Liver (tissue), 9 donors: ENCODE measurements around the gene GSTM3. TPM values are rescaled to one million over a fixed set of nuclear protein-coding genes. Genes with fewer than 3 reads are reported as not detected.
"Not testable (repeated sequence)": the region's sequence is repeated elsewhere in the genome, so short reads cannot be mapped to it uniquely, and the experiment has no call there.

Experiments
- DNase-seq: peaks from one replicate; pipeline ENCODE4 v3.0.0-alpha.2; 2017; ENCODE audit warnings: low spot score
- H3K27ac ChIP-seq, 2 donors: one replicate each; pipeline ENCODE4 v1.7.0; 2013; ENCODE audit warnings: inconsistent platforms in 2 of 2, low read length in 2 of 2, control low read depth in 1 of 2, low read depth in 1 of 2, mild to moderate bottlenecking in 1 of 2
- H3K27me3 ChIP-seq, 4 donors: one replicate each; pipeline versions ENCODE4 v1.6.1 to v1.7.0; 2013; ENCODE audit warnings: low read length in 3 of 4, inconsistent platforms in 1 of 4, mild to moderate bottlenecking in 1 of 4, moderate library complexity in 1 of 4; ENCODE audit not compliant: control insufficient read depth in 4 of 4, insufficient read depth in 4 of 4
- H3K36me3 ChIP-seq, 4 donors: one replicate each; pipeline versions ENCODE4 v1.6.1 to v1.7.0; 2013; ENCODE audit warnings: low read length in 3 of 4, mild to moderate bottlenecking in 3 of 4, low read depth in 1 of 4, moderate library complexity in 1 of 4; ENCODE audit not compliant: control insufficient read depth in 4 of 4, insufficient read depth in 3 of 4
- H3K4me1 ChIP-seq, 4 donors: one replicate each; pipeline versions ENCODE4 v1.6.1 to v1.7.0; 2013; ENCODE audit warnings: low read length in 3 of 4, mild to moderate bottlenecking in 3 of 4, moderate library complexity in 1 of 4; ENCODE audit not compliant: control insufficient read depth in 4 of 4, insufficient read depth in 4 of 4
- H3K4me3 ChIP-seq, 3 donors: one replicate each; pipeline versions ENCODE4 v1.6.1 to v1.7.0; 2013; ENCODE audit warnings: low read length in 3 of 3, control low read depth in 1 of 3, low read depth in 1 of 3, mild to moderate bottlenecking in 1 of 3
- H3K9ac ChIP-seq, 2 donors: one replicate each; pipeline ENCODE4 v1.7.0; 2013; ENCODE audit warnings: low read length in 2 of 2, mild to moderate bottlenecking in 2 of 2, moderate library complexity in 2 of 2, control low read depth in 1 of 2, low read depth in 1 of 2
- H3K9me3 ChIP-seq, 4 donors: one replicate each; pipeline versions ENCODE4 v1.6.1 to v1.7.0; 2013; ENCODE audit warnings: low read length in 3 of 4; ENCODE audit not compliant: control insufficient read depth in 4 of 4
- FOXA1 ChIP-seq: IDR thresholded peaks from 2 replicates; pipeline ENCODE4 v1.6.1; 2016; ENCODE audit warnings: antibody characterized with exemption
- FOXA2 ChIP-seq: IDR thresholded peaks from 2 replicates; pipeline ENCODE4 v1.6.1; 2016; ENCODE audit warnings: antibody characterized with exemption
- HNF4G ChIP-seq: IDR thresholded peaks from 2 replicates; pipeline ENCODE4 v1.6.1; 2016; ENCODE audit warnings: antibody characterized with exemption
- NR2F2 ChIP-seq: IDR thresholded peaks from 2 replicates; pipeline ENCODE4 v1.6.1; 2016; ENCODE audit warnings: antibody characterized with exemption
- RAD21 ChIP-seq, 2 donors: IDR thresholded peaks; 2 replicates each; pipeline ENCODE4 v1.6.1; 2016; ENCODE audit warnings: antibody characterized with exemption in 2 of 2, mild to moderate bottlenecking in 2 of 2
- SP1 ChIP-seq: IDR thresholded peaks from 2 replicates; pipeline ENCODE4 v1.6.1; 2018; ENCODE audit warnings: antibody characterized with exemption, mild to moderate bottlenecking
- TAF1 ChIP-seq: conservative IDR thresholded peaks from 2 replicates; pipeline ENCODE4 v1.6.1; 2016; ENCODE audit warnings: antibody characterized with exemption, mild to moderate bottlenecking
- YY1 ChIP-seq: IDR thresholded peaks from 2 replicates; pipeline ENCODE4 v1.6.1; 2016; ENCODE audit warnings: antibody characterized with exemption, mild to moderate bottlenecking
- ZBTB33 ChIP-seq: IDR thresholded peaks from 2 replicates; pipeline ENCODE4 v1.6.1; 2016; ENCODE audit warnings: antibody characterized with exemption
- WGBS: extraction: QIAGEN DNeasy Blood & Tissue Kit; methylation state at CpG from one replicate; pipeline ENCODE4 v1.1.7; 2013; 5-methylcytosine and 5-hydroxymethylcytosine counted together
- polyA plus RNA-seq, 2 donors: library from polyadenylated mRNA; stranded (reverse) in 1 of 2; unstranded in 1 of 2; fragments of 200-250 nt in 1 of 2; fragments of >200 nt in 1 of 2; fragmentation: Nextera tagmentation in 1 of 2; extraction: Ambion mirVana in 1 of 2; gene quantifications; one replicate each; pipeline versions ENCODE4 v1.2.1 to v1.2.3, GENCODE V29; 2013 to 2015
- total RNA-seq, 2 donors: library from RNA; depleted of rRNA; stranded (reverse); fragments of >200 nt; gene quantifications; one replicate each; pipeline ENCODE4 v1.2.3, GENCODE V29; 2014
- TF ChIP-seq, protein P1 (sequence below): IDR thresholded peaks from 2 replicates; pipeline ENCODE4 v1.6.1; 2016; ENCODE audit warnings: antibody characterized with exemption
- donor health status: healthy.
- donor health status: healthy.
- donor health status: healthy.
- donor health status: healthy.
- donor health status: healthy.

Gene GSTM3
- total and polyA plus RNA-seq, 4 donors, result 6.9 to 51.5 (median 34.9) TPM

DNA sequence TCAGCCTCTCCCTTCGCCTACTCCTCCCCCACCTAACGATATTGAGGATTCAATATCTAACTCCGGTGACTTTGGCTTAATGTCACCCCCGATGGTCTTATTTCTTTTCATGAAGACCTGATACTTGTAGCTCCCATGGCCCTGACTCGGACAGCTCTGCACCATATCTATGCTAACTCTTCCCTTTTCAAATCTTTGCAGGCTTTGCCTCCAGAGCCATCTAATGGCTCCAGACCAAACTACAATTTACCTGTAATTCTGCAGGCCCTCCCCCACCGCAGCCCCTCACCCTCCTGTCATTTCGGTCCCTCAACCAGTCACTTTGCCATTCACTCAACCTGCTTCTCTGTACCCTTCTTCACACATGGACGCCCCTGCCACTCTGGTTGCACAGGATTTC is 36.7 kb downstream of the GSTM3 start:
- Histone ChIP-seq H3K9ac (no peak overlapping the region), H3K27me3 (no peaks in the 10 kb centered on the region), H3K9me3 (no peaks in the 10 kb centered on the region), H3K4me1 (peaks cover 0 to 4% (median 0%) of the 10 kb centered on the region in 4 donors), H3K27ac (no peak overlapping the region), H3K36me3 (no peaks in the 10 kb centered on the region), H3K4me3 (no peak overlapping the region)
- TF ChIP-seq ZBTB33, result no peak
- TF ChIP-seq FOXA1, result no peak
- TF ChIP-seq RAD21 (IDR thresholded peaks at IDR 0.05), result peak; percentile 62 to 72
- WGBS, result 75% methylated on average over 8 of the region's 8 CpGs
- DNase-seq, result no peak

- H3K9me3 ChIP-seq, H3K36me3 ChIP-seq, H3K4me3 ChIP-seq, DNase-seq, H3K27ac ChIP-seq, H3K27me3 ChIP-seq, H3K4me1 ChIP-seq, H3K9ac ChIP-seq: not testable (repeated sequence)
- 90% methylated on average over 3 of the region's 3 CpGs for WGBS
Observed at GRCh38 chr1:109702940-109703339, 37.9 kb downstream of the GSTM3 start.

- not testable (repeated sequence) for H3K4me1 ChIP-seq, DNase-seq, H3K9me3 ChIP-seq, H3K36me3 ChIP-seq, H3K27ac ChIP-seq, H3K9ac ChIP-seq, H3K27me3 ChIP-seq, H3K4me3 ChIP-seq
- WGBS, result 91% methylated on average over 4 of the region's 4 CpGs
Observed at GRCh38 chr1:109697861-109698260, 43.0 kb downstream of the GSTM3 start.

GRCh38 chr1:109697066-109697465 is 43.8 kb downstream of the GSTM3 start:
- TF ChIP-seq TAF1 (no peak), NR2F2 (no peak), YY1 (no peak), FOXA2 (no peak), SP1 (no peak), ZBTB33 (no peak), HNF4G (no peak), FOXA1 (no peak)
- TF ChIP-seq, protein P1, sequence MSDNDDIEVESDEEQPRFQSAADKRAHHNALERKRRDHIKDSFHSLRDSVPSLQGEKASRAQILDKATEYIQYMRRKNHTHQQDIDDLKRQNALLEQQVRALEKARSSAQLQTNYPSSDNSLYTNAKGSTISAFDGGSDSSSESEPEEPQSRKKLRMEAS, result no peak
- Histone ChIP-seq H3K27ac (no peak overlapping the region), H3K27me3 (no peaks in the 10 kb centered on the region), H3K9me3 (no peaks in the 10 kb centered on the region), H3K4me3 (no peak overlapping the region), H3K4me1 (peaks cover 0 to 3% (median 0%) of the 10 kb centered on the region in 4 donors), H3K9ac (no peak overlapping the region), H3K36me3 (no peaks in the 10 kb centered on the region)
- DNase-seq, result no peak
- 86% methylated on average over 4 of the region's 4 CpGs for WGBS

DNA sequence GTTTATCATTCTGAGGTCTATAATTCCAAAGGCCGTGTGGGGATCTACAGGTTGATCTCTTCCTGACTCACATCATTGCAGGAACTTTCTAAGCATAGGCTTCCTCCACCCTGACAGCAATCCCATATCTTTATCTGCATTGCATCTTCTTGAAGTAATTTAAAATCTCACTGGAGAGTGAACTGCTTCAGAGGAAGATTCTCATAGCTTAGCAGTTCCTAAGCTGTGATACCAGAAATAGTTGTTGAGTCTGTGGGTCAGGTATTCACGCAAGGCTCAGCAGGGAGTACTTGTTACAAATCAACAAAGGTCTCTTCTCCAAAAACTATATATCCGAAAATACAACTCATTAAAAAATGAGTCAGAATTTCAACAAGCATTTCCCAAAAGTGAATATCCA is 45.7 kb downstream of the GSTM3 start:
- not testable (repeated sequence) for DNase-seq, H3K27me3 ChIP-seq, H3K4me3 ChIP-seq, H3K9ac ChIP-seq, H3K36me3 ChIP-seq, H3K9me3 ChIP-seq, H3K27ac ChIP-seq
- peaks cover 4 to 17% (median 10%) of the 10 kb centered on the region in 4 donors for H3K4me1 ChIP-seq
- WGBS, result 84% methylated on average over 3 of the region's 3 CpGs

DNA sequence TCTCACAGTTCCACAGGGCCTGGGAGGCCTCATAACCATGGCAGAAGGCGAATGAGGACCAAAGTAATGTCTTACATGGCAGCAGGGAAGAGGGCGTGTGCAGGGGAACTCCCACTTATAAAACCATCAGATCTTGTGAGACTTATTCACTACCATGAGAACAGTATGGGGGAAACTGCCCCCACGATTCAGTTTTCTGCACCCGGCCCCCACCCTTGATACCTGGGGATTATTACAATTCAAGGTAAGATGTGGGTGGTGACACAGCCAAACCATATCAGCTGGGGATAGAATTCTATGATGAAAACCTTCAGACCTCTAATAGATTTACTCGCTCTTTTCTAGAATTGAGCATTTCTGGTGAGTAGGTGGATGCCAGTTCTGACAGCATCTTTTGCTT is 46.4 kb downstream of the GSTM3 start:
- not testable (repeated sequence) for H3K27ac ChIP-seq, DNase-seq, H3K36me3 ChIP-seq, H3K27me3 ChIP-seq, H3K4me3 ChIP-seq, H3K9me3 ChIP-seq, H3K9ac ChIP-seq
- peaks cover 4 to 23% (median 13%) of the 10 kb centered on the region in 4 donors for H3K4me1 ChIP-seq
- WGBS, result 94% methylated on average over 5 of the region's 5 CpGs
